OCI-LY1 (cell line): ENCODE results near the gene UNC13A.

Source experiments
- H2AFZ ChIP-seq: fragments of 200-600 bp; sonication (generic), shearing (Covaris generic); 2 replicates; pipeline ENCODE4 v1.6.0; 2014; ENCODE audit warnings: antibody characterized with exemption, mild to moderate bottlenecking, low read length
- H3F3A ChIP-seq: fragments of 200-600 bp; sonication (generic), shearing (Covaris generic); 2 replicates; pipeline ENCODE4 v1.6.0; 2014; ENCODE audit warnings: mild to moderate bottlenecking, antibody characterized with exemption, low read length, moderate library complexity; ENCODE audit not compliant: insufficient read depth
- H3K27ac ChIP-seq: fragments of 200-600 bp; sonication (generic); 2 replicates; pipeline ENCODE4 v1.5.1; 2014; ENCODE audit warnings: low read length, mixed run types, mild to moderate bottlenecking, low read depth; ENCODE audit not compliant: poor library complexity, severe bottlenecking
- H3K27me3 ChIP-seq: fragments of 200-600 bp; sonication (generic); 2 replicates; pipeline ENCODE4 v1.6.0; 2014; ENCODE audit warnings: antibody characterized with exemption, mild to moderate bottlenecking, low read length, moderate library complexity; ENCODE audit not compliant: insufficient read depth
- H3K36me3 ChIP-seq: fragments of 200-600 bp; sonication (generic); 2 replicates; pipeline ENCODE4 v1.6.1; 2014; ENCODE audit warnings: mild to moderate bottlenecking, antibody characterized with exemption, low read length, moderate library complexity, mixed read lengths; ENCODE audit not compliant: insufficient read depth
- H3K4me1 ChIP-seq: fragments of 200-600 bp; sonication (generic); 2 replicates; pipeline ENCODE4 v1.5.1; 2014; ENCODE audit warnings: mild to moderate bottlenecking, low read length, moderate library complexity; ENCODE audit not compliant: insufficient read depth, severe bottlenecking
- H3K4me2 ChIP-seq: fragments of 200-600 bp; sonication (generic), shearing (Covaris generic); 2 replicates; pipeline ENCODE4 v1.6.1; 2014; ENCODE audit warnings: low read length
- H3K4me3 ChIP-seq: fragments of 200-600 bp; sonication (generic); 2 replicates; pipeline ENCODE4 v1.5.1; 2014; ENCODE audit warnings: low read length, low read depth, mild to moderate bottlenecking, mixed read lengths; ENCODE audit not compliant: poor library complexity, severe bottlenecking
- H3K79me2 ChIP-seq: fragments of 200-600 bp; shearing (Covaris generic); 2 replicates; pipeline ENCODE4 v1.6.1; 2016; ENCODE audit warnings: mixed run types, low read length, mixed read lengths; ENCODE audit not compliant: insufficient read depth
- H3K9ac ChIP-seq: fragments of 200-600 bp; sonication (generic), shearing (Covaris generic); 2 replicates; pipeline ENCODE4 v1.6.1; 2014; ENCODE audit warnings: mild to moderate bottlenecking, low read length, mixed read lengths
- H3K9me2 ChIP-seq: fragments of 200-600 bp; sonication (generic), shearing (Covaris generic); 2 replicates; pipeline ENCODE4 v1.6.1; 2014; ENCODE audit warnings: low read depth, mild to moderate bottlenecking, low read length, mixed read lengths
- H3K9me3 ChIP-seq: fragments of 200-600 bp; shearing (Covaris generic); 2 replicates; pipeline ENCODE4 v1.6.1; 2014; ENCODE audit warnings: low read length, mixed read lengths
- H4K20me1 ChIP-seq: fragments of 200-600 bp; sonication (generic), shearing (Covaris generic); 2 replicates; pipeline ENCODE4 v1.6.0; 2016; ENCODE audit warnings: mild to moderate bottlenecking, low read length; ENCODE audit not compliant: insufficient read depth
- EZH2 ChIP-seq: fragments of 200-600 bp; sonication (generic), shearing (Covaris generic); IDR thresholded peaks from 2 replicates; pipeline ENCODE4 v1.8.0; 2017; ENCODE audit warnings: borderline replicate concordance, mixed run types, mild to moderate bottlenecking, antibody characterized with exemption, low read length, moderate library complexity, mixed read lengths
- TF ChIP-seq, protein P1 (sequence below): fragments of 200-600 bp; sonication (generic), shearing (Covaris generic); IDR thresholded peaks from 2 replicates; pipeline ENCODE4 v1.5.1; 2017; ENCODE audit warnings: mild to moderate bottlenecking, antibody characterized with exemption, low read length, moderate library complexity, mixed read lengths

Gene UNC13A

DNA sequence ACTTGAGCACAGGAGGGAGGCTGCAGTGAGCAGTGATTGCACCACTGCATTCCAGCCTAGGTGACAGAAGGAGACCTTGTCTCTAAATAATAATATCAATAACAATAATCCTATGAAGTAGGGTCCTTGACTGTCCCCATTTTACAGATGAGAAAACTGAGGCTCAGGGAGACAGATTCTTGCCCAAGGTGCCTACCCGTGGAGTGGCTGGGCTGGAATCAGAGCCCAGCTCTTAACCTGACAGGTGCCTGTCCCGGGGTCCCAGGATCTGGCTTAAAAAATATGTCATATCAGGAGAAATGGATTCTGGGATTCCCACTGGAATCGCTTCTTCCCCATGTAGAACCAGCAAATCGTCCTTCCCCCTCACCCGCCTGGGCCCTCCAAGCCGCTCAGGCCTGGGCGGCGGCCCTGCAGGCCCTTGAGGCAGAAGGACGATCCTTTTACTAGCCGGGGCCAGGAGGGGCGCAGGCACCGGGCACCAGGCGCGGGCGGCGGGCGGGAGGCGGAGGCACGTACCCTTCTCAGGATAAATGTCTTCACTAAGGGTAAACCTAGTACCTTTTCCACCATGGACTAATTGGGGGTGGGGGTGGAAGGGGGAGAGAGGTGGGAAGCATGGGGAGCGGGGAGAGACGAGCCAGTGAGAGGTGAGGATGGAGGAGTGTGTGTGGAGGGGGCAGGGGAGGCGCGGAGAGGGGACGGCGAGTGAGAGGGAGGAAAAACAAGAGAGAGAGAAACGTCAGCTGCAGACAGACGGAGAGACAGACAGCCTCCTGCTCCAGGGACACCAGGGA lies 72.1 kb downstream of the UNC13A start:
- H4K20me1 ChIP-seq: no peaks in the 10 kb centered on the region
- no peaks in the 10 kb centered on the region for H3K79me2 ChIP-seq
- no peak overlapping the region for H2AFZ ChIP-seq
- no peak for TF ChIP-seq EZH2
- H3K27ac ChIP-seq: no peak overlapping the region
- no peaks in the 10 kb centered on the region for H3K4me1 ChIP-seq
- no peak overlapping the region for H3K4me2 ChIP-seq
- no peaks in the 10 kb centered on the region for H3K9me2 ChIP-seq
- no peak overlapping the region for H3K9ac ChIP-seq
- H3K27me3 ChIP-seq: no peaks in the 10 kb centered on the region
- H3F3A ChIP-seq: no peaks in the 10 kb centered on the region
- no peak overlapping the region for H3K4me3 ChIP-seq
- H3K9me3 ChIP-seq: no peaks in the 10 kb centered on the region
- no peaks in the 10 kb centered on the region for H3K36me3 ChIP-seq

DNA sequence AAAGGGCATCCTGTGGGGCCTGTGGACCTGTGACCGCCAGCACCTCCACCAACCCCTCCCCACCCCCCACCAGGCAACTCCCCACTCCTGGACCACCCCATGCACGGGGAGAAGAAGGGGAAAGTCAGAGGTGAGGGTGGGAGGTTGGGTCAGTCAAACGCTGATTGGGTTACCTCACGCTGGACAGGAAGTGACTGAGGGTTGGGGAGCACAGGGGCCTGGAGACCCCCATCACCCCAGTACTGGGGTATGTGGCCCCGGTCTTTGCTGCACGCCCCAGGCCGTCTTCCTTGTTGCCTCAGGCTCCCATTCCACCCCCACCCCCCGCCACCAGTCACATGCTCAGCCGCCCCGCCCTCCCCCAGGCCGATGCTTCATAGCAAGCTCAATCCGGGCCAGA lies 73.7 kb downstream of the UNC13A start:
- Histone ChIP-seq H2AFZ (no peak overlapping the region), H3F3A (no peaks in the 10 kb centered on the region), H3K4me1 (no peaks in the 10 kb centered on the region), H3K9me2 (no peaks in the 10 kb centered on the region), H3K27ac (no peak overlapping the region), H3K36me3 (no peaks in the 10 kb centered on the region), H4K20me1 (no peaks in the 10 kb centered on the region), H3K9ac (no peak overlapping the region), H3K79me2 (no peaks in the 10 kb centered on the region), H3K9me3 (no peaks in the 10 kb centered on the region), H3K27me3 (no peaks in the 10 kb centered on the region), H3K4me3 (no peak overlapping the region), H3K4me2 (no peak overlapping the region)
- TF ChIP-seq, protein P1, sequence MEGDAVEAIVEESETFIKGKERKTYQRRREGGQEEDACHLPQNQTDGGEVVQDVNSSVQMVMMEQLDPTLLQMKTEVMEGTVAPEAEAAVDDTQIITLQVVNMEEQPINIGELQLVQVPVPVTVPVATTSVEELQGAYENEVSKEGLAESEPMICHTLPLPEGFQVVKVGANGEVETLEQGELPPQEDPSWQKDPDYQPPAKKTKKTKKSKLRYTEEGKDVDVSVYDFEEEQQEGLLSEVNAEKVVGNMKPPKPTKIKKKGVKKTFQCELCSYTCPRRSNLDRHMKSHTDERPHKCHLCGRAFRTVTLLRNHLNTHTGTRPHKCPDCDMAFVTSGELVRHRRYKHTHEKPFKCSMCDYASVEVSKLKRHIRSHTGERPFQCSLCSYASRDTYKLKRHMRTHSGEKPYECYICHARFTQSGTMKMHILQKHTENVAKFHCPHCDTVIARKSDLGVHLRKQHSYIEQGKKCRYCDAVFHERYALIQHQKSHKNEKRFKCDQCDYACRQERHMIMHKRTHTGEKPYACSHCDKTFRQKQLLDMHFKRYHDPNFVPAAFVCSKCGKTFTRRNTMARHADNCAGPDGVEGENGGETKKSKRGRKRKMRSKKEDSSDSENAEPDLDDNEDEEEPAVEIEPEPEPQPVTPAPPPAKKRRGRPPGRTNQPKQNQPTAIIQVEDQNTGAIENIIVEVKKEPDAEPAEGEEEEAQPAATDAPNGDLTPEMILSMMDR: no peak
- TF ChIP-seq EZH2: no peak

DNA sequence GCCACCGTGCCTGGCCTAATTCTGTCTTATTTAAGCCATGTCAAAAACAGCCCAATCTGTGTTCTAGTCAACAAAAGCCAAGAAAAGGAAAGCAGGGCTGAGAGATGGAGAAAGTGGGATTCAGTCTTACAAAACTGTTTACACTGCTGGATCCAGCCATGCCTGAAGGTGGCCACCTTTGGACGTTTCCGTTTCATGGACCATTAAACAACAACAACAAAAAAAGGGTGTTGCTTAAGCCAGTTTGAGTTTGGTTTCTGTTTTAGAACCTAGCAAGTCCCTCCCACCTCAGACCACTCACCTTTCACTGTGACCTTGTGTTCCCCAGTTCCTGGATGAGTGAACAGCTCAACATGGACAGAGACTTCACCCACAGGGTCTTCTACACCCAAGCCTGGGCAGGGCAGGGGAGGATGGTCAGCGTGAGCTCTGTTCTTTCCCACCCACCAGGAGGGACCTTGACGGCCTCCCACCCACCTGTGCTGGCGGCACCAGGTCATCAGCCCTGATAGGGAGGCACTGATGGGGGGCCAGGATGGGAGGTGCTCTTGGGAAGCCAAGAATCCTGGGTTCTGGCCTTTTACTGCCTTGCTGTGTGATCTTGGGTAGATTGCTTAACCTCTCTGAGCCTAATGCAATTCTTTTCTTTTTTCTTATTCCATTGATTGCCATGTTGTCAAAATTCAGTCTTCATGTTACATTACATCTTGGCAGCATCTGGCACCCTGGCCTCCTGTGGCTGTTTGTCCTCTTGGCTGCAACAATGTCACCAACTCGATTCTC lies 76.5 kb downstream of the UNC13A start:
- TF ChIP-seq, protein P1: no peak
- TF ChIP-seq EZH2: no peak
- Histone ChIP-seq H3K36me3 (no peaks in the 10 kb centered on the region), H3K4me3 (no peak overlapping the region), H3K4me2 (no peak overlapping the region), H3K79me2 (no peaks in the 10 kb centered on the region), H3K27ac (no peak overlapping the region), H4K20me1 (no peaks in the 10 kb centered on the region), H3K9me3 (no peaks in the 10 kb centered on the region), H3K9me2 (no peaks in the 10 kb centered on the region), H3F3A (no peaks in the 10 kb centered on the region), H2AFZ (no peak overlapping the region), H3K9ac (no peak overlapping the region), H3K27me3 (no peaks in the 10 kb centered on the region), H3K4me1 (peaks cover 3% of the 10 kb centered on the region)
